HCT116 (cell line): Measurements from ENCODE around the gene ONECUT3.

Experiments used
- CEBPB ChIP-seq: IDR thresholded peaks from 2 replicates; pipeline ENCODE4 v1.6.1; 2012; ENCODE audit warnings: low read depth
- CTCF ChIP-seq, 3 experiments: fragments of 200-600 bp in 1 of 3; sonication (generic) in 1 of 3; IDR thresholded peaks in 2 of 3; conservative IDR thresholded peaks in 1 of 3; 2 replicates each; pipeline ENCODE4 v1.5.1; 2012 to 2017; ENCODE audit warnings: low read depth in 2 of 3, low read length in 2 of 3, antibody characterized with exemption in 1 of 3, borderline replicate concordance in 1 of 3, control low read depth in 1 of 3, mild to moderate bottlenecking in 1 of 3, mixed read lengths in 1 of 3, mixed run types in 1 of 3, moderate library complexity in 1 of 3; ENCODE audit not compliant: insufficient read depth in 1 of 3
- EZH2 ChIP-seq: fragments of 200-600 bp; sonication (generic); IDR thresholded peaks from 2 replicates; pipeline ENCODE4 v1.6.1; 2017; ENCODE audit warnings: antibody characterized with exemption, mixed run types
- EZH2phosphoT487 ChIP-seq: fragments of 200-600 bp; IDR thresholded peaks from 2 replicates; pipeline ENCODE4 v1.6.1; 2018; ENCODE audit warnings: antibody characterized with exemption, borderline replicate concordance
- POLR2A ChIP-seq: IDR thresholded peaks from 2 replicates; pipeline ENCODE4 v1.7.0; 2011; ENCODE audit warnings: borderline replicate concordance; ENCODE audit not compliant: insufficient read depth, insufficient read length; ENCODE audit errors: extremely low read depth
- POLR2AphosphoS5 ChIP-seq: IDR thresholded peaks from 2 replicates; pipeline ENCODE4 v1.6.1; 2011; ENCODE audit warnings: mild to moderate bottlenecking, low read depth, low read length, moderate library complexity
- YY1 ChIP-seq: IDR thresholded peaks from 2 replicates; pipeline ENCODE4 v1.6.1; 2011; ENCODE audit warnings: low read length, low read depth, moderate library complexity, mild to moderate bottlenecking; ENCODE audit not compliant: insufficient replicate concordance; ENCODE audit errors: extremely low read depth
- TF ChIP-seq, protein P1 (sequence below): IDR thresholded peaks from 2 replicates; pipeline ENCODE4 v1.6.1; 2012

GRCh38 chr19:1752009-1752756, 1.1 kb upstream of the ONECUT3 start:
- TF ChIP-seq YY1, result no peak
- no peak for TF ChIP-seq EZH2
- no peak for TF ChIP-seq EZH2phosphoT487
- TF ChIP-seq CTCF (IDR thresholded peaks at IDR 0.05 in 2 of 3, conservative IDR thresholded peaks at IDR 0.05 in 1 of 3; ENCODE audit: borderline replicate concordance in 1 of 3, insufficient read depth in 1 of 3, low read depth in 2 of 3, low read length in 2 of 3), result no peak
- TF ChIP-seq, protein P1, sequence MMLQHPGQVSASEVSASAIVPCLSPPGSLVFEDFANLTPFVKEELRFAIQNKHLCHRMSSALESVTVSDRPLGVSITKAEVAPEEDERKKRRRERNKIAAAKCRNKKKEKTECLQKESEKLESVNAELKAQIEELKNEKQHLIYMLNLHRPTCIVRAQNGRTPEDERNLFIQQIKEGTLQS, result no peak
- no peak for TF ChIP-seq CEBPB
- no peak for TF ChIP-seq POLR2AphosphoS5
- no peak for TF ChIP-seq POLR2A
